ENCODE data around the gene SART3. TPM values are rescaled to one million over a fixed set of nuclear protein-coding genes. Genes with fewer than 3 reads are reported as not detected.

SART3 gene
- total RNA-seq, 1 donor from 2014 or later = 79.0 TPM

- Histone ChIP-seq H3K79me2 (ENCODE audit: low read depth) (no peaks in the 10 kb centered on the region), H3F3A (ENCODE audit: low read depth) (peaks cover 21% of the 10 kb centered on the region), H3K4me1 (no peaks in the 10 kb centered on the region), H2AFZ (replicated peaks) (peak overlapping the region; percentile 27), H3K4me2 (peak overlapping the region; percentile 0), H4K20me1 (ENCODE audit: low read depth) (no peaks in the 10 kb centered on the region), H3K9ac (no peak overlapping the region), H3K9me3 (ENCODE audit: low read depth) (no peaks in the 10 kb centered on the region), H3K27ac (peak overlapping the region; percentile 38), H3K36me3 (no peaks in the 10 kb centered on the region), H3K4me3 (no peak overlapping the region), H3K27me3 (no peaks in the 10 kb centered on the region)
- Mint-ChIP-seq H3K27ac (peak overlapping the region; percentile 20), H3K9me3 (no peaks in the 10 kb centered on the region), H3K27me3 (ENCODE audit: insufficient read depth, low read depth) (peaks cover 25% of the 10 kb centered on the region), H3K4me3 (no peak overlapping the region), H3K4me1 (peaks cover 17% of the 10 kb centered on the region), H3K36me3 (no peaks in the 10 kb centered on the region)
- TF ChIP-seq EZH2 (IDR thresholded peaks at IDR 0.05) (no peak), CTCF (IDR thresholded peaks at IDR 0.05) (no peak), EZH2phosphoT487 (IDR thresholded peaks at IDR 0.05) (no peak)
- DNase-seq (ENCODE audit: low spot score) = peak; percentile 22
These were observed 43.4 kb upstream of the SART3 start for GRCh38 chr12:108604208-108604941.

- Histone ChIP-seq H3K4me1 (no peaks in the 10 kb centered on the region), H3K79me2 (ENCODE audit: low read depth) (no peaks in the 10 kb centered on the region), H3K4me2 (no peak overlapping the region), H4K20me1 (ENCODE audit: low read depth) (no peaks in the 10 kb centered on the region), H3K27ac (no peak overlapping the region), H3K9me3 (ENCODE audit: low read depth) (no peaks in the 10 kb centered on the region), H2AFZ (replicated peaks) (no peak overlapping the region), H3K4me3 (no peak overlapping the region), H3K9ac (no peak overlapping the region), H3K27me3 (no peaks in the 10 kb centered on the region), H3F3A (ENCODE audit: low read depth) (peaks cover 26% of the 10 kb centered on the region), H3K36me3 (no peaks in the 10 kb centered on the region)
- no peak for DNase-seq (ENCODE audit: low spot score)
- Mint-ChIP-seq H3K27ac (no peak overlapping the region), H3K27me3 (ENCODE audit: insufficient read depth, low read depth) (peaks cover 30% of the 10 kb centered on the region), H3K4me1 (peaks cover 17% of the 10 kb centered on the region), H3K9me3 (no peaks in the 10 kb centered on the region), H3K36me3 (no peaks in the 10 kb centered on the region), H3K4me3 (no peak overlapping the region)
- TF ChIP-seq EZH2phosphoT487 (IDR thresholded peaks at IDR 0.05) (no peak), CTCF (IDR thresholded peaks at IDR 0.05) (no peak)
These were observed 42.8 kb upstream of the SART3 start for GRCh38 chr12:108603743-108604142.

GRCh38 chr12:108602976-108603704, 42.2 kb upstream of the SART3 start:
- H2AFZ ChIP-seq (replicated peaks) = no peak overlapping the region
- Mint-ChIP-seq H3K27ac (no peak overlapping the region), H3K36me3 (no peaks in the 10 kb centered on the region), H3K27me3 (ENCODE audit: insufficient read depth, low read depth) (peaks cover 33% of the 10 kb centered on the region), H3K9me3 (no peaks in the 10 kb centered on the region), H3K4me3 (no peak overlapping the region), H3K4me1 (peaks cover 17% of the 10 kb centered on the region)
- H3K4me3 ChIP-seq = no peak overlapping the region
- no peaks in the 10 kb centered on the region for H3K27me3 ChIP-seq
- TF ChIP-seq CTCF (IDR thresholded peaks at IDR 0.05) = no peak
- TF ChIP-seq EZH2phosphoT487 (IDR thresholded peaks at IDR 0.05) = no peak
- no peak for TF ChIP-seq EZH2 (IDR thresholded peaks at IDR 0.05)
- peaks cover 2% of the 10 kb centered on the region for H3K4me1 ChIP-seq
- no peak overlapping the region for H3K9ac ChIP-seq
- H3K4me2 ChIP-seq = no peak overlapping the region
- H3K9me3 ChIP-seq (ENCODE audit: low read depth) = no peaks in the 10 kb centered on the region
- no peaks in the 10 kb centered on the region for H4K20me1 ChIP-seq (ENCODE audit: low read depth)
- H3F3A ChIP-seq (ENCODE audit: low read depth) = peaks cover 28% of the 10 kb centered on the region
- no peaks in the 10 kb centered on the region for H3K36me3 ChIP-seq
- H3K79me2 ChIP-seq (ENCODE audit: low read depth) = no peaks in the 10 kb centered on the region
- H3K27ac ChIP-seq = no peak overlapping the region
- no peak for DNase-seq (ENCODE audit: low spot score)

Data from neural progenitor cell (in vitro differentiated cells).